GM21825 (cell line): ENCODE results near the gene HIPK4.
"Not testable (repeated sequence)": the region's sequence is repeated elsewhere in the genome, so short reads cannot be mapped to it uniquely, and the experiment has no call there.

Experiments used
- ATAC-seq: cut with Tn5 transposase; IDR thresholded peaks from one replicate; pipeline ENCODE4 v1.9.1; 2021; ENCODE audit warnings: mild to moderate bottlenecking, moderate library complexity; ENCODE audit not compliant: unreplicated experiment

HIPK4 gene

GRCh38 chr19:40390084-40390742, at the start of gene HIPK4:
TSS of gene HIPK4 (minus strand) at chr19:40390181. CDS start at chr19:40389902, 279 bp downstream.
- ATAC-seq, result no peak

DNA sequence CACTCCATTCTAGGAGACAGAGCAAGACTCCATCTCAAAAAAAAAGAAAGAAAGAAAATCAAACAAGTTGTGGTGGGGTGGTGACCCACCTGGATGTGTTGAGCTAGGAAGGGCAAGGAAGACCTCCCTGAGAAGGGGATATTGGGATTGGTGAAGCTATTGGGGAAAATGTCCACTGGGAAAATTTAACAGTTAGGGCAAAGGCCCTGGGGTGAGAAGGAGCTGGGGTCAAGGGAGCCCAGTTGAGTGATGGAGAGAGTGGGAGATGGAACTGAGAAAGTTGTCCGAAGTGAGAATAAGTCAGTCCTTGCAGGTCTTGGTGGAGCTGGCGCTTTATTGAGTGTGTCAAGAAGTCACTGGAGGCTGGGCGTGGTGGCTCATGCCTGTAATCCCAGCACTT, 48.3 kb upstream of the HIPK4 start:
- ATAC-seq, result no peak

GRCh38 chr19:40433391-40434216, 43.6 kb upstream of the HIPK4 start:
- peak; percentile 48 for ATAC-seq

- not testable (repeated sequence) for ATAC-seq
Measured at GRCh38 chr19:40432760-40433159, 42.8 kb upstream of the HIPK4 start.

DNA sequence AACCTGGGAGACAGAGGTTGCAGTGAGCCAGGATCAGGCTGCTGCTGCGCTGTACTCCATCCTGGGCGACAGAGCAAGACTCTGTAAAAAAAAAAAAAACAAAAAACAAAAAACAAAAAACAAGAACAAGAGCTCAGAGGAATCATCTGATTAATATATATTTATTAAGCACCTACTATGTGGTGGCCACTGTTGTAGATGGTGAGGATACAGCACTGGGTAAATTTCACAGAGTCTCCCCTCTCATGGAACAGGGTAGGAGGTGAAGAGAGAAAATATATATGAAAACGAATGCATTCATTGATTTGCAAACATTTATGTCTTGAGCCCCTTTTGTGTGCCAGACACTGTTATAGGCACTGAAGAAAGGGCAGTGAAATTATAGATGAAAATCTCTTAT, 41.7 kb upstream of the HIPK4 start:
- ATAC-seq, result no peak

DNA sequence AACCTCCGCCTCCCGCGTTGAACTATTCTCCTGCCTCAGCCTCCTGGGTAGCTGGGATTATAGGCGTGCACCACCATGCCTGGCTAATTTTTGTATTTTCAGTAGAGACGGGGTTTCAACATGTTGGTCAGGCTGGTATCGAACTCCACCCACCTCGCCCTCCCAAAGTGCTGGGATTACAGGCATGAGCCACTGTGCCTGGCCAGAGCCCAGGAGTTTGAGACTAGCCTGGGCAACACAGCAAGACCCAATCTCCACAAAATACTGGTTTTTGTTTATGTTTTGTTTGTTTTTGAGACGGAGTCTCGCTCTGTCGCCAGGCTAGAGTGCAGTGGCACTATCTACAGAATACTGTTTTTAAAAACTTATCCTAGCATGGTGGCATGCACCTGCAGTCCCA, 40.3 kb upstream of the HIPK4 start:
- not testable (repeated sequence) for ATAC-seq

DNA sequence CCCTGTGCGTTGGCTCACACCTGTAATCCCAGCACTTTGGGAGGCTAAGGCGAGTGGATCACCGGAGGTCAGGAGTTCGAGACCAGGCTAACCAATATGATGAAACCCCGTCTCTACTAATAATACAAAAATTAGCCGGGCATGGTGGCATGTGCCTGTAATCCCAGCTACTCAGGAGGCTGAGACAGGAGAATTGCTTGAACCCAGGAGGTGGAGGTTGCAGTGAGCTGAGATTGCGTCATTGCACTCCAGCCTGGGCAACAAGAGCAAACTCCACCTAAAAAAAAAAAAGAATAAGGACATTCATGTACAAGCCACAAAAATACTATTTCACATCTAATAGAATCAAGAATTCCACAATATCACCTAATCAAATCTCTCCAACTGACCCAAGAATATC, 38.2 kb upstream of the HIPK4 start:
- ATAC-seq, result not testable (repeated sequence)

- peak; percentile 79 for ATAC-seq
Measured at GRCh38 chr19:40425450-40426287, 35.7 kb upstream of the HIPK4 start, which contains the start of gene SERTAD1. TSS of gene SERTAD1 (minus strand) at chr19:40425992. CDS start at chr19:40423546, 2,446 bp downstream.

DNA sequence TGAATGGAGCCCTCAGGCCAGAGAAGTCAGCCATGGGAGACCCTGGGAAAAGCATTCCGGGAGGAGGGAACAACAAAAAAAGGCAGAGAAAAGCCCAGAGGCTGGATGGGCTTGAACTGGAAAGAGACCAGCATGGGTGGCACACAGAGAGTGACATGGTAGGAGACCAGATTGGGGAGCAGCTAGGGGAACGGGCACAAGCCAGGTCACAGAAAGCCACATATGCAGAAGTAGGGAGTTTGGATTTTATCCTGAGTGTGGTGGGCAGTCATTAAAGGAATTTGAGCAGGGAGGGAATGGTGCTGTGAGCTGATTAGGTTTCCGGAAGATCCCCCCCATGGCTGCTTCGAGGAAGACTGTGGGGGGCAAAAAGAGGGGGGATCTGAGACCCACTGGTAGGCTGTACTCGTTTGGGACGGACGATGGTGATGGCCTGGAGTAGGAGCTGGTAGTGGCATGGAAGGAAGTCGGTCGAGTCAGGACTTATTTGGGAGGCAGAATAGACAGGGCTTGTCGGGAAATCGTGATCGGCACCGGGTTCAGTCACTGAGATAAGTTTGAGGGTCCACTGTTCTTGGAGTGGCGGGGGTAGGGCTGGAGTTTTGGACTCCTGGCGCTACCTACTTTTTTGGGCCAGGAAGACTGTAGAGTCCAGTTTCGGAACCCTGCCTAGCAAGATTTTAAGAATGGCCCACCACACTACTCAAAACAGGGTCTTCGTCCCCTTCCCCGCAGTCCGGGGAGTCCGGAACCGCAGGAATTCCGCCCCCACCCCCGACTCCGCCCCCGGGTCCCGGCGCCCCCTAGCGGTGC, 34.9 kb upstream of the HIPK4 start:
- ATAC-seq, result no peak

GRCh38 chr19:40423938-40424337, 34.0 kb upstream of the HIPK4 start:
- ATAC-seq, result no peak

DNA sequence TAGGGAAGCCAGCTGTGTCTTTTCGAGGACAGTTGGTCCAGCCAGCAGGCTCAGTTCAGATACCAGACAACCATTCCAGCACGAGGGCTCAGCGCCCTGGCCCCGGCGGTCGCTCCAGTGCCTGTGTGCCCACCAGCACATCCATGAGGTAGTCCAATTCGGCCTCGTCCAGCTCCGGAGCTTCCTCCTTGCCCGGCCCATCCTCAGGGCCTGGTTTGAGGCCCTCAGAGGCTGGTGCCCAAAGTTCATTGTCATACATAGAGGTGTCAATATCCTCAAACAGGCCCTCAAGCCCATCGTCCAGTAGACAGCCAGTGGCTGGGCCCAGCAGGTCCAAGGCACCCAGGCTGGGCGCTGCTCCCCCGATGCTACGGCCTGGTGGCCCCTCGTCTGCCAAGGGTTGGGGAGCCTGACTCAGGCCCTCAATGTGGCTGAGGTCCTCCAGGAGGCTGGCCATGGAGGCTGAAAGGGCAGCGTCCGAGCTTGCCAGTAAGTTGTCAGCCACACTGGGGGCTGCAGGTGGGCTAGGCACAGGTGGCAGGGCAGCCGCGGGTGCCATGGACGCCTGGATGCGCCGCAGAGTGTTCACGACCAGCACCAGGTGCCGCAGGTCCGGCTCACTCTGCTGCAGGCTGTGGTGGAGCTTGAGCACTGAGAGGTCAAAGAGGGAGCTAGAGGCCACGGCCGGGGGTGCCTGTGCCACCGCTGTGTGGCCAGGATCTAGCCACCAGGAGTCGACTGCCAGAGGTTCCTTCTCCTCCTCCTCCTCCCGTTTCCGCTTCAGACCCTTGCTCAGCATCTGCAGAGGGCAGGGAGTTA, 33.0 kb upstream of the HIPK4 start:
- no peak for ATAC-seq

- no peak for ATAC-seq
Measured at GRCh38 chr19:40421993-40422747, 32.2 kb upstream of the HIPK4 start.

- ATAC-seq, result peak; percentile 29
Measured at GRCh38 chr19:40420766-40421765, 31.1 kb upstream of the HIPK4 start.

- ATAC-seq, result no peak
Measured at GRCh38 chr19:40420451-40420765, 30.4 kb upstream of the HIPK4 start.

DNA sequence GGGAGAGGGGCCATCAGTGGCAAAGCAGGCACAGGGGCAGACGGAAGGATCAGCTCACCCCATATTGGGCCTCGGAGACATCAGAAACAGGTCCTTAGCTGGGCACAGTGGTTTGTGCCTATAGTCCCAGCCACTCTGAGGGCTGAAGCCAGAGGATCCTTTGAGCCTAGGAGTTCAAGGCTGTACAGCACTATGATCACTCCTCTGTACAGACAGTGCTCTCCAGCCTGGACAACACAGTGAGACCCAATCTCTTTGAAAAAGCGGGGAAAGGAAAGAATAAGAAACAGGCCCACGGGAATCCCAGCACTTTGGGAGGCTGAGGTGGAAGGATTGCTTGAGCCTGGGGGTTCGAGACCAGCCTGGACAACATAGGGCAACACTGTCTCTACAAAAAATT, 29.8 kb upstream of the HIPK4 start:
- ATAC-seq, result no peak

GRCh38 chr19:40419066-40419612, 29.2 kb upstream of the HIPK4 start:
- no peak for ATAC-seq

DNA sequence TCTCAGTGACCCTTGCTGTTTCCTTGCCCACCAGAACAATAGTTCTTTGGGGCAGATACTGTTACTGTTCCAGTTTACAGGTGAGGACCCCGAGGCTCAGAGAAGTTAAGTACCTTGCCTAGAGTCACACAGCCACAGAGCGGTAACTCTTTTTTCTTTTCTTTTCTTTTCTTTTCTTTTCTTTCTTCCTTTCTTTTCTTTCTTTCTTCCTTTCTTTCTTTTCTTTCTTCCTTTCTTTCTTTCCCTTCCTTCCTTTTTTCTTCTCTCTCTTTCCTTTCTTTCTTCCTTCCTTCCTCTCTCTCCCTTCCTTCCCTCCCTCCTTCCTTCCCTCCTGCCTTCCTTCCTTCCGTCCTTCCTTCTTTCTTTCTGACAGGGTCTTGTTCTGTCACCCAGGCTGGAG, 28.1 kb upstream of the HIPK4 start:
- ATAC-seq, result no peak

- ATAC-seq, result no peak
Measured at GRCh38 chr19:40417643-40417981, 27.6 kb upstream of the HIPK4 start.
